ENCODE results near the gene MAB21L4.

Gene MAB21L4

GRCh38 chr2:240895656-240896388 lies at the start of gene MAB21L4:
MAB21L4 (minus strand) TSS chr2:240896156; CDS start chr2:240895997, 159 bp downstream.
- DNase-seq = no peak

- no peak for DNase-seq
These were observed 40.1 kb upstream of the MAB21L4 start for GRCh38 chr2:240936106-240936505.

DNA sequence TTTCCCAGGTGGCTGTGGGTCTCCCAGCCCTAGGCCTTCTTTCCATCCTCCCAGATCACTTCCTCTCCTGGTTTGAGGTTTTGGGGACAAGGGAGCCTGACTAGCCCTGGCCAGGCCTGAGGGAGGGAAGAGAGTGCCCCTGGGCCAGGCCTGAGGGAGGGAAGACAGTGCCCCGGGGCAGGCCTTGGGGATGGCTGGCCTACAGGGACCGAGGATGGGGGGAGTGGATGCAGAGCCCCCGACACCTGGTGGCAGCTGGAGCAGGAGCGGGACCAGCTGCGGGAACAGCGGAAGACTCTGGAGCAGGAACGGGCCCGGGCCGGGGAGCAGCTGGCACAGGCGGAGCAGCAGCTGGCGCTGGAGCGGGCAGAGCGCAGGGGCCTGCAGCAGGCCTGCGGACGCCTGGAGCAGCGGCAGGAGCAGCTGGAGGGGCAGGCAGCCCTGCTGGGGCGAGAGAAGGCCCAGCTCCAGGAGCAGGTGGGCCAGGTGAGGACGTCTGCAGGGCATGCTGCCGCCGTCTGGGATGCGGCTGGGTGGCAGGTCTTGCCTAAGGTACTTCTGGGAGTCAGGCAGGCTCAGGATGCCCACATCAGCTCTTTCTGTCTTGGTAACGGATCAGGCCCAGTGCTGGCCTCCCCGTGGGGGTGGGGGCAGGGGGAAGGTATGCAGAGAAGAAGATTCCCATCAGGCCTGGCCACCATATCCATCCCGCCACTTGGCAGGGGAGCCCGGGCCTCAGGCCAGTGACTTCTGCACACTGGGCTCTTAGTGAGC lies 39.3 kb upstream of the MAB21L4 start:
- DNase-seq = no peak

- no peak for DNase-seq
These were observed 38.7 kb upstream of the MAB21L4 start for GRCh38 chr2:240934701-240935102.

DNA sequence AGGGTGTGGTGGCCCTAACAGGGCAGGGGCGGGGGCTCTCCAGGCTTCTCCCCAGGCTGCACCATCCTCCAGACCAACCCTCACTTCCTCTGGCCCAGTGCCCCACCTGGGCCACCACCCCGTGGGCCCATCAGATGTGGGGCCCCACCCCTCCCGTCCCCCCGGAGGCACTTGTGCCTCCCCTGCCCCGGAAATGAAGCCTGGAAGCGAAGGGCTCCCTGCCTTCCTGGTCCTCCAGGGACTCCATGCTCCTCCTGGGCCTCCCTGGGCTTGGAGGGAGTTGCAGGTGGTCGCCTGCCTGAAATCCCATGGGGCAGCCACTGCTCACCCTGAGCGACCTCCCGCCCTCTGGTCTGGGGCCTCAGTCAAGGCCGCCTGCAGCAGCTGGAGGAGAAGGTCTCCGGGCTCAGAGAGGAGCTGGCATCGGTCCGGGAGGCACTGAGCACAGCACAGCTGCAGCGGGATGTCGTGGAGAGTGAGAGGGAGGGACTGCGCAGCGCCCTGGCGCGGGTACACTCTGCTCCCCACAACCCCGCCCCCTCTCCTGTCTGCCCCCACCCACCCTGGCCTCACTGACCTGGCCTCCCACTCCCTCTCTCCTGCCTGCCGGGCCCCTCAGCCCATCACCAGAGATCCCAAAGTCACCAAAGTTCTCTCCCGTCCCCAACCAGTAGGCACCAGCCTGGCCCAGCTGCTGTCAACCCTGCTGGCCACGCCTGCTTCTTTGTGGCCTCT lies 38.2 kb upstream of the MAB21L4 start:
- DNase-seq = no peak

GRCh38 chr2:240933048-240933965 lies 37.4 kb upstream of the MAB21L4 start:
- no peak for DNase-seq

DNA sequence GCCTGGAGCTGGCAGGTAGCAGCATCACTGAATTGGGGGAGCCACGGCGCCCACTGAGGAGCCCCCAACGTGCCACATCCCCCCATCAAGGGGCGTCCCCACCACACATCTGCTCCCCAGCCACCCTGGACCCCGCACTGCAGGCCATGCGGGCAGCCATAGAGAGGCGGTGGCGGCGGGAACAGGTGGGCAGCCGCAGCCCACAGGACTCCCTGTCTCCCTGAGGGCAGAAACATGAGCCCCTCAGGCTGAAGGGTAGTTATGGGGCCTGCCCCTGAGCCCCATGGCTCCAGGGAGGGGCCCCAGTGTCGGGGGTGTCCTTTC lies 36.7 kb upstream of the MAB21L4 start:
- DNase-seq = no peak

DNA sequence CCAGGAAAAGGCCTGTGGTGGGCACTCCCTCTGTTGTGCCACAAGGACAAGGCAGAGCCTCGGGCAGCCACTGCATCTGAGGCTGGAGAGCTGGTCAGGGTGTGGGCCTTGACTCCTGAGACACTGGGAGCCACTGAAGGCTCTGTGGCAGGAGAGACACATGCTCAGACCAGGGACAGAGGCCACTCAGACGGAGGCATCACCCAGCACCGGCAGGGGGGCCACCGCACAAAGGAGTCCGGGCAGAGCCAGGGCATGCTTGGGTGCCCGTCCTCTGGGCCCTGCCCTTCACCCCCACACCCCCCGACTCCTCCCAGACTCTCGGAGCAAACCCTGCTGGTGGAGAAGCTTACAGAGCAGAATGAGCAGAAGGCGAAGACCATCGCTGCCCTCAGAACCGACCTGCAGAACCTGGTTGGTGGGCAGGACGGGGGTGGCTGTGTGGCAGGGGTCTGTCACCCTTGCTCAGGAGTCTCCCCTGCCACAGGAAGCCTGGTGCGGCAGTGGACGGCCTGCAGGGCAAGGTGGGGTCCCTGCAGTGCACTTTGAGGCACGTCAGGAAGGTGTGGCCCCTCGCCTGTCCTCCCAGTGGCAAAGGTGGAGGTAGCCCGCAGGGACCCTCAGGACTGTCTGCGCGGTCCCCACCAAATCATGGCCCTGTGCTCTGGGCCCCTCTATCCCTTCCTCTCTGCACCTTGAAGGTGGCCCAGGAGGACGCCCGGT lies 36.2 kb upstream of the MAB21L4 start:
- DNase-seq = no peak

GRCh38 chr2:240931319-240931949 lies 35.5 kb upstream of the MAB21L4 start:
- DNase-seq = no peak

GRCh38 chr2:240930631-240931318 lies 34.8 kb upstream of the MAB21L4 start:
- DNase-seq = no peak

GRCh38 chr2:240930096-240930630 lies 34.2 kb upstream of the MAB21L4 start:
- no peak for DNase-seq

DNA sequence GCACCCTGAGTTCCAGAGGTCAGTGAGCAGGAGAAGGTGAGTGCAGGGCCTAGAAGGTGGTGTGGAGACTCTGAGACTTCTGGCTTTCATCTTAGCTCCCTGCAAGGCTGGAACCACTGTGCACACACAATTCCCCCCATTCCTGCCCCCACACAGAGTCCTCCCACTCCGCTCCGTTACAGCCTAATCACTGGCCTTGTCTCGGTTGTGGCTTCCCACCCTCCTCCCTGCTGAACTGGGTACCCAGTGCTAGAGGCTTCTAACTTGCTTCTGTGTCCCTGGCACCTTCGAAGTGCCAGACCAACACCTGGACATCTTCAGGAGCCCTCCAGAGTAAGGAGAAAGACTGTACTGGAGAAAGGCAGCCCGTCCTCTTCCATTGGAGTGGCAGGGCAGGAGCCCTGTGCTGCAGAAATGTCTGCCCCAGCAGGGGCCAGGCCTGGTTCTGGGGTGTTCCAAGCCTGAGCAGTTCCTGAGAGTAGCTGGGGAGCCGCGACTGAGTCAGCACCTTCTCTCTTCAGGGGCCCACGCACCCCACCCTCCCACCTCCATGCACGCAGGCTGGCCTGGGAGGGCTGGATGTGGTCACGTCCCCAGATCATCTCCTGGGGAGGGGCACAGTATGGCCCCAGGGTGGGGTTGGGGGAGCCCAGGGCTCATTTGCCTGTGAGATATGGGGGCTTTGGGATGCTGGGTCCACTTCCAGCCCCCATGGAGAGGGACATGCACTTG lies 33.6 kb upstream of the MAB21L4 start:
- DNase-seq = no peak

DNA sequence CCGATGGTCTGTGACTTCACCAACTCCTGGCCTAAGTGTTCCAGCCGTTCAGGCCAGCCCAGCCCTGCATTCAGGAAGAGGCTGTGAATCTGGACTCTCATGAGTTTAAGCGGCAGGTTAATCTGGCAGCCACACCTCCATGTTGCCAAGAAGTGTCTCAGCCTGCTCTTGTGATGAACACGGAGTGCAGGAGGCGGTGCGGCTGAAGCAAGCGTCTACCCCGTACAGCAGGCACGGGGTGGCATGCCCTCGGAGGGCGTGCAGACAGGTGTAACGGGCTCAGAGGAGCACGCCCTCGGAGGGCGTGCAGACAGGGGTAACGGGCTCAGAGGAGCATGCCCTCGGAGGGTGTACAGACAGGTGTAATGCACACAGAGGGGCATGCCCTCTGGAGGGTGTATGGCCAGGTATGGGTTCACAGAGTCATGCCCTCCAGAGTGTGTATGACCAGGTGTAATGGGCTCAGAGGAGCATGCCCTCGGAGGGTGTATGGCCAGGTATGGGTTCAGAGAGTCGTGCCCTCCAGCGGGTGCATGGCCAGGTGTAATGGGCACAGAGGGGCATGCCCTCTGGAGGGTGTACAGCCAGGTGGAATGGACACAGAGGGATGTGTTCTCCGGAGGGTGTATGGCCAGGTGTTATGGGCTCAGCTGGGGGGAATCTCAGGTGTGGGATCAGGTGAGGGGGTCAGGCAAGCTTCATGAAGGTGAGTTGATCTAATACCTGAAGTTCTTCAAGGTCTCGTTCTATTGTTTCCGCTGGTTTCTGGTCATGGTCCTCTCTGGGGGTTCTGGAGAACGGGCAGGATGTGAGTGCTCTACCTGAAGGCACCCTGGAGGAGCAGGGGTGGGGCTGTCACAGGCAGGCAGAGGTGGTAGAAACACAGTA lies 32.8 kb upstream of the MAB21L4 start:
- no peak for DNase-seq

- no peak for DNase-seq
These were observed 31.4 kb upstream of the MAB21L4 start for GRCh38 chr2:240927390-240927781.

DNA sequence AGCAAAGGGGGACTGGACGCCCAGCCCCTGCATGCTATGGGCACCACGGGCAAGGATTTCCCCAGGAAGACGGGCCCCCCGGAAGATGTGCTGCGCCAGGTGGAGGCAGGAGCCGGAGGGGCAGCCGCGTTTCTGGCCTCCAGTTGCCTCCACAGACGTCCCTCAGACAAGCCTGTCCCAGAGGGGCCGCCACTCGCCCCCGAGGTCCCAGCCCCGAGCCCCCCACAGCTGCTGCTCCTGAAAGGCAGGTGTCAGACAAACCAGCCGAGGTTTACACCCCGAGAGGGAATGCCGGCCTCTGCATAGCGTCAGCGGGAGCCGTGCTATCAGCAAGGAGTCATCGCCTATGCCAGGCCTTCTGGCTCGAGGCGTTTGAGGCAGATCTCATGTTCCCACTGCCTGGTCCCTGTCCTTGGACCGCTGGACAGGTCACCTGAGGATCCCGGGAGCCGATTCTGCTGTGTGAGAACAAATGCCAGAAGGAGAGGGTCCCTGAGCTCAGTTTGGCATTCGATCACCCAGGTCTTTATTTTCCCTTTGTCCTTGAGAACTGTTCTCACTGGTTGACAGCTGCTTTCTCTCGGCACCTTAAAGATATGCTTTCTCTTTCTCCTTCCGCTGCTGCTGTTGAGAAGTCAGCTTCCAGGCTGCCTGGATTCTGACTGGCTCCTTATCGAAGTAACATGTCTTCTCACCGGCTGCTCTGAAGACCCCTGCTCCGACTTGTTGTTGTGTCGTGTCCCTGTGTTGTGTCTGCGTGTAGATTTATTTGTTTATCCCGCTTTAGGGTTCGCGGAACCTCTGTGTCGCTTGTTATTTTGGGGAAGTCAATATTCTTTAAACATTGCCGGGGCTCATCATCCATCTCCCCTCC lies 30.8 kb upstream of the MAB21L4 start:
- no peak for DNase-seq

- DNase-seq = no peak
These were observed 29.9 kb upstream of the MAB21L4 start for GRCh38 chr2:240925568-240926515.

- no peak for DNase-seq
These were observed 29.2 kb upstream of the MAB21L4 start for GRCh38 chr2:240925191-240925567.
